Dendritic cell treated with granulocyte-macrophage colony-stimulating factor and Interleukin-4, amounts not matched to agents 40 ng/mL and 50 ng/mL, for 4 days (primary cell): Measurements from ENCODE around the gene HTATSF1.

ENCODE experiments used
- H3K27ac Mint-ChIP-seq: one replicate; pipeline ENCODE4 v1.8.0; 2022; ENCODE audit warnings: mild to moderate bottlenecking, mixed read lengths
- H3K27me3 Mint-ChIP-seq: one replicate; pipeline ENCODE4 v1.8.0; 2022; ENCODE audit warnings: mild to moderate bottlenecking, mixed read lengths
- H3K36me3 Mint-ChIP-seq: one replicate; pipeline ENCODE4 v1.8.0; 2022; ENCODE audit warnings: low read depth, mixed read lengths
- H3K4me1 Mint-ChIP-seq: one replicate; pipeline ENCODE4 v1.8.0; 2022; ENCODE audit warnings: low read depth, mixed read lengths
- H3K4me3 Mint-ChIP-seq: one replicate; pipeline ENCODE4 v1.8.0; 2022; ENCODE audit warnings: mild to moderate bottlenecking, moderate library complexity, mixed read lengths
- H3K9me3 Mint-ChIP-seq: one replicate; pipeline ENCODE4 v1.8.0; 2022; ENCODE audit warnings: mixed read lengths
- intact Hi-C: fragments of 100-400 bp; cut with micrococcal nuclease; formaldehyde crosslinking; loops from one replicate; pipeline ENCODE4 v1.15.0; 2022

Gene HTATSF1

GRCh38 chrX:136476501-136476900, 20.9 kb upstream of the HTATSF1 start:
- Mint-ChIP-seq H3K27ac (no peak overlapping the region), H3K36me3 (no peaks in the 10 kb centered on the region), H3K4me1 (no peaks in the 10 kb centered on the region), H3K9me3 (peaks cover 16% of the 10 kb centered on the region), H3K27me3 (no peaks in the 10 kb centered on the region), H3K4me3 (no peak overlapping the region)
- intact Hi-C loops, result no loop called here

- Mint-ChIP-seq H3K4me1 (no peaks in the 10 kb centered on the region), H3K9me3 (peaks cover 13% of the 10 kb centered on the region), H3K4me3 (no peak overlapping the region), H3K27ac (no peak overlapping the region), H3K27me3 (no peaks in the 10 kb centered on the region), H3K36me3 (no peaks in the 10 kb centered on the region)
- intact Hi-C loops, result no loop called here
These were observed 20.4 kb upstream of the HTATSF1 start for GRCh38 chrX:136477026-136477425.

DNA sequence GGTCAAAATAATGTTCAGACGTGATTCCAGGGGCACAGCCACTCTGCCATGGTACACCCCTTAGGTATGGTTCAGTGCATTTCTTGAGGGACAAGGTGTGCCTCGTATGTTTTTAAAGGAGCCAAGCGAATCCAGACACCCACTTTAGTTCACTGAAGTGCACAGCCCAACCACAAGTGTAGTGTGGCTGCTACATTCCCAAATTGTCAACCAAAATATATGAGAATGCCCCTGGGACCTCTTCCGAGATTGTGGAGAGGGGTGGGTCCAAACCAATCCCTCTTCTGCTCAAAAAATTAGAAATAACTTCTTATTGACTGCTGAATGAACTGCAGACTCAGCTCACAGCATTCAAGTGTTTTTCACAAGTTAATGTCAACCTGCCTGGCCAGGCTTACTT, 17.0 kb upstream of the HTATSF1 start:
- no peaks in the 10 kb centered on the region for H3K36me3 Mint-ChIP-seq
- no peaks in the 10 kb centered on the region for H3K27me3 Mint-ChIP-seq
- no peaks in the 10 kb centered on the region for H3K9me3 Mint-ChIP-seq
- no peak overlapping the region for H3K4me3 Mint-ChIP-seq
- intact Hi-C loops, result no loop called here
- H3K4me1 Mint-ChIP-seq, result no peaks in the 10 kb centered on the region
- H3K27ac Mint-ChIP-seq, result no peak overlapping the region

DNA sequence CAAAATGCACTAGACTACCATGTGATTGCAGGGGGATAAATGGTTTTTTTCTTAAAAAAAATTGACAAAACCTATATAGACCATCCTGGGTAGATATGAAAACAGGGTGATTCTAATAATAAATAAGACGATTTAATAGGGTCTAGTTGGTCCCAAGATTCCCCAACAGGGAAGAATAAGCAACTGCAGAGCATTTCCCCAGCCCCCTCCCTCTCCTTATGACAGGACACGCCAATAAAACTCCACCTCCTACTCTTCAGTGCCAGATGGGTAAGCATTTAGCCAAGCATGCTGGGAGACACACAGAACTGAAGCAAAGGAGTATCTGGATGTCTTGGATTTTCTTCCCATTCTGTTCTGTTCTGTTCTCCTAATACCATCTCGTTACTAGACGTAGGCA, 9.7 kb upstream of the HTATSF1 start, which contains the start of gene BRS3:
Gene BRS3, plus strand, starts transcription at position 301 of the 400 bp plus-strand sequence. CDS start 168 bp downstream, outside the sequence.
- Mint-ChIP-seq H3K36me3 (no peaks in the 10 kb centered on the region), H3K27me3 (no peaks in the 10 kb centered on the region), H3K9me3 (no peaks in the 10 kb centered on the region)

DNA sequence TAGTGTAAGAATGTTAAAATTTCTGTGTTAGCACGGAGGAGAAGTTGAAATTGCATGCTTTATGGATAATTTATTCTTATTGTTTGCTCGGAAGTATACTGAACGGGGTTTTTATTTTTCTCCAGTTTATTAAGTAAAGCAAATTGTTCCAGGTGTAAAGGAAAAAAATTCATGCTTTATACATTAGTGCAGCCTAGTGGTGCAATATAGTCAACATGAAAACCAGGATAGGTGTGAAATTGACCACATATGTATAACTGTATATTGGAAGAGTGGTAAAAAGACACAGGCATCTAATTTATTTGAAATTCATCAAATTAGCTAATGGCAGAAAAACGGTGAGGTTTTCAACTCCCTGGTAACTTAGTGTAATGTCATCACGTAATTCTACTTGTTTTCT, 8.7 kb upstream of the HTATSF1 start:
- H3K4me1 Mint-ChIP-seq, result no peaks in the 10 kb centered on the region
- H3K27me3 Mint-ChIP-seq, result no peaks in the 10 kb centered on the region
- no peaks in the 10 kb centered on the region for H3K9me3 Mint-ChIP-seq
- intact Hi-C loops, result no loop called here
- no peak overlapping the region for H3K27ac Mint-ChIP-seq
- H3K36me3 Mint-ChIP-seq, result no peaks in the 10 kb centered on the region
- no peak overlapping the region for H3K4me3 Mint-ChIP-seq

More for the DNA sequence above, 9.7 kb upstream of the HTATSF1 start, which contains the start of gene BRS3:
- Mint-ChIP-seq H3K27ac (no peak within 1 kb of the TSS), H3K4me1 (no peaks in the 10 kb centered on the region), H3K4me3 (no peak within 1 kb of the TSS)
- intact Hi-C loops, result no loop called here

DNA sequence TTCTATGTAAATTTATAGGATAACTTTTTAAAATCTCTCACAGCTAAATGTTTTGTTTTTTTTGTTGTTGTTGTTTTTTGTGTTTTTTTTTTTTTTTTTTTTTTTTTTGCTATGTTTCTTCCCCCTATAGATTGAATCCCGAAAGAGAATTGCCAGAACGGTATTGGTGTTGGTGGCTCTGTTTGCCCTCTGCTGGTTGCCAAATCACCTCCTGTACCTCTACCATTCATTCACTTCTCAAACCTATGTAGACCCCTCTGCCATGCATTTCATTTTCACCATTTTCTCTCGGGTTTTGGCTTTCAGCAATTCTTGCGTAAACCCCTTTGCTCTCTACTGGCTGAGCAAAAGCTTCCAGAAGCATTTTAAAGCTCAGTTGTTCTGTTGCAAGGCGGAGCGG, 5.6 kb upstream of the HTATSF1 start:
- H3K4me3 Mint-ChIP-seq, result no peak overlapping the region
- intact Hi-C loops, result no loop called here
- peaks cover 5% of the 10 kb centered on the region for H3K4me1 Mint-ChIP-seq
- H3K9me3 Mint-ChIP-seq, result no peaks in the 10 kb centered on the region
- no peak overlapping the region for H3K27ac Mint-ChIP-seq
- H3K27me3 Mint-ChIP-seq, result no peaks in the 10 kb centered on the region
- H3K36me3 Mint-ChIP-seq, result no peaks in the 10 kb centered on the region

- Mint-ChIP-seq H3K9me3 (no peaks in the 10 kb centered on the region), H3K4me1 (peaks cover 5% of the 10 kb centered on the region), H3K27ac (no peak overlapping the region), H3K27me3 (no peaks in the 10 kb centered on the region), H3K36me3 (no peaks in the 10 kb centered on the region), H3K4me3 (no peak overlapping the region)
- intact Hi-C loops, result no loop called here
These were observed 4.4 kb upstream of the HTATSF1 start for GRCh38 chrX:136493011-136493410.

DNA sequence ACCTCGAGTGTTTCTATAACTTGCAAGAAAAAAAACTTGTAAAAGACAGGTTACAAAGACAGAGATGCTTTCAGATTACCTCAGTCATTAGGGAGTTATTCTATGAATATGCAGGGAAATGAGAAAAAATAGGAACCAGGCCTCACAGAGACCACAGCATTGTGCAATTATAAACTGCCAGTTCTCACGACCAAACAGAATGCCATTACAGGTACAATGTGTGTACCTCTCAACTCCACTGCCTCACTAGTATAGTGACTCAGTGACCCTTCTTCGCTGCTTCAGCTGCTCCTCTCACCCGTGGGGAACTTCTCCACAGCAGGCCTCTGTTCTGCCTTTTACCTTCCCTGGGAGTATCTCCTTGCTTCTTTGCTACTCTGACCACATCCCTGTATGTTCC, 2.3 kb upstream of the HTATSF1 start:
- intact Hi-C loops, result loop anchor here (5.0 kb wide), 1 partner anchor 523 kb away; the partner anchor contains the start of gene MMGT1
- Mint-ChIP-seq H3K4me3 (no peak overlapping the region), H3K4me1 (peaks cover 10% of the 10 kb centered on the region), H3K36me3 (peaks cover 6% of the 10 kb centered on the region), H3K9me3 (no peaks in the 10 kb centered on the region), H3K27me3 (no peaks in the 10 kb centered on the region), H3K27ac (peak overlapping the region; percentile 56)

- Mint-ChIP-seq H3K4me3 (peak overlapping the region; percentile 72), H3K27ac (peak overlapping the region; percentile 89), H3K27me3 (no peaks in the 10 kb centered on the region), H3K9me3 (no peaks in the 10 kb centered on the region), H3K36me3 (peaks cover 8% of the 10 kb centered on the region), H3K4me1 (peaks cover 10% of the 10 kb centered on the region)
- intact Hi-C loops, result loop anchor here (5.0 kb wide), 1 partner anchor 524 kb away; the partner anchor contains the start of gene MMGT1
These were observed 1.1 kb upstream of the HTATSF1 start for GRCh38 chrX:136496186-136496763.

DNA sequence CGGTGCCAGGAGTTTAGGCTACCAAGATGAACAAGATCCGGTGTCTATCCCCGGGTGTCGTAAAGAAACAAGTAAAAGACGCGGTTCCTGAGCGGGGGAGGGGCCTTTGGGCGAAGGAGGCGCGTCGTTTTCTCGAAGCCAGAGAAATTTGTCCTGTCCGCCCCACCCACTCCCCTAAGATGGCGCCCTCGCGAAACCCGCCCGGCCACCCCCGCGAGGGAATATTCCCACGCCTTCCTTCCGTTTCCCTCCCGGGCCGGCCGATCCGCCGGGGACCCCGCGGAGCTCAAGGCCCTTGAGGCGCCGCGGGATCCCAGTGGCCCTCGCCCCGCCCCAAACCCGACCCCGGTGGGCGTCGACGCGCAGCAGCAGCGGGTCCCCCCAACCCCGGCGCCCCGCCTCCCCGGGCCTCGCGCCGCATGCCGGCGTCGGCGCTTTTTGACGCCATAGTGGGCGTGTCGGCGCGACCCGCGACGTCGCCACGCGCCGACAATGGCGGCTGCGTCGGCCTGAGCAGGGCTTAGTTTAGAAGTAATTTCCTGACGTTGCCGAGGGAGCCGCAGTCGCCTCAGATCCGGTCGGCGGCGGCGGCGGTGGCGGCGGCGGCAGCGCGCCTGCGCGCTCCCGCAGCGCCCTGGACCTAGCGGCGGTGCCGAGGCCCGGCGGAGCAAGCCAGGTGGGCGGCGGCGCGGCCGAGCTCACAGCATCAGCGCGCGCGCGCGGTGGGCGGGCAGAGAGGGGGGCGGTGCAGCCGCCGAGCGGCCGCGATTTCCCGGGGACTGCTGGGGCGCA, 432 bp upstream of the HTATSF1 start:
- Mint-ChIP-seq H3K9me3 (no peaks in the 10 kb centered on the region), H3K36me3 (peaks cover 13% of the 10 kb centered on the region), H3K4me1 (peaks cover 10% of the 10 kb centered on the region), H3K27me3 (no peaks in the 10 kb centered on the region), H3K27ac (peak overlapping the region; percentile 89), H3K4me3 (peak overlapping the region; percentile 77)
- intact Hi-C loops, result loop anchor here (5.0 kb wide), 1 partner anchor 525 kb away; the partner anchor contains the start of gene MMGT1

DNA sequence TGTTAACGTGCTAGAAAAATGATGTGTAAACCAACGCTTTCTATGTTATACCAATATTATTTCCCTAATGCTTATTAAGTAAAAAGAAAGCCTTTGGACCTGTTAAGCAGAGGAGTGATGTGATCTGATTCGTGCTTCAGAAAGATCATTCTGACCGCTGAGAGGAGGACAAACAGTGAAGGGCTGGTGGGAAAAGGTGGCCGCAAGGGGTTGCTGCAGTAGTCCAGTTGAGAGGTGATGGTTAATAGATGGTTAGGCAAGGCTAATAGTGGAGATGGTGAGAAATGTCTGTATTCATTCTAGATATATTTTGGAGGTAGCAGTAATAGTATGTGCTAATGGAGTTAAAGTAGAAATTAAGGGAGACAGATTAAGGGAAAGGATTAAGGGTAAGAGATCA, 21.7 kb downstream of the HTATSF1 start:
- intact Hi-C loops, result no loop called here
- H3K27me3 Mint-ChIP-seq, result no peaks in the 10 kb centered on the region
- H3K4me1 Mint-ChIP-seq, result no peaks in the 10 kb centered on the region
- H3K27ac Mint-ChIP-seq, result no peak overlapping the region
- H3K9me3 Mint-ChIP-seq, result no peaks in the 10 kb centered on the region
- no peaks in the 10 kb centered on the region for H3K36me3 Mint-ChIP-seq
- H3K4me3 Mint-ChIP-seq, result no peak overlapping the region

GRCh38 chrX:136523770-136524169, 26.4 kb downstream of the HTATSF1 start:
- no peaks in the 10 kb centered on the region for H3K9me3 Mint-ChIP-seq
- H3K27ac Mint-ChIP-seq, result no peak overlapping the region
- H3K4me3 Mint-ChIP-seq, result no peak overlapping the region
- H3K36me3 Mint-ChIP-seq, result no peaks in the 10 kb centered on the region
- no peaks in the 10 kb centered on the region for H3K4me1 Mint-ChIP-seq
- intact Hi-C loops, result no loop called here
- H3K27me3 Mint-ChIP-seq, result no peaks in the 10 kb centered on the region

- no peaks in the 10 kb centered on the region for H3K36me3 Mint-ChIP-seq
- no peaks in the 10 kb centered on the region for H3K9me3 Mint-ChIP-seq
- H3K4me3 Mint-ChIP-seq, result no peak overlapping the region
- no peak overlapping the region for H3K27ac Mint-ChIP-seq
- no peaks in the 10 kb centered on the region for H3K27me3 Mint-ChIP-seq
- no peaks in the 10 kb centered on the region for H3K4me1 Mint-ChIP-seq
- intact Hi-C loops, result no loop called here
These were observed 28.6 kb downstream of the HTATSF1 start for GRCh38 chrX:136525738-136526606.
